Activated CD8-positive, alpha-beta T cell treated with anti-CD3 and anti-CD28 coated beads, Interleukin-2, amount 10 ng/mL, durations not matched to agents 7 days and 5 days (primary cell): ENCODE results near the gene GABRA4. TPM values are rescaled to one million over a fixed set of nuclear protein-coding genes. Genes with fewer than 3 reads are reported as not detected.
A peak's percentile ranks its signal among the peaks of the same experiment; 100 is the strongest.

Experiments used
- ATAC-seq: fragments of 150-1000 bp; cut with Tn5 transposase; one replicate; pipeline ENCODE4 v1.10.0; 2021; ENCODE audit warnings: moderate library complexity
- CTCF ChIA-PET: fragments of 350-600 bp; sonication (Branson Sonifier 250); formaldehyde crosslinking; loops from one replicate; lab custom pipeline; 2021; ENCODE audit warnings: antibody characterized with exemption; lab: Charles Lee
- POLR2A ChIA-PET: fragments of 350-600 bp; sonication (Branson Sonifier 250); formaldehyde crosslinking; loops from one replicate; lab custom pipeline; 2021; ENCODE audit warnings: antibody characterized with exemption; lab: Charles Lee
- DNase-seq: peaks from one replicate; pipeline ENCODE4 v3.0.0-alpha.2; 2020
- H3K27ac Mint-ChIP-seq: one replicate; pipeline ENCODE4 v1.8.0; 2021; ENCODE audit warnings: mild to moderate bottlenecking, mixed read lengths
- H3K27me3 Mint-ChIP-seq: one replicate; pipeline ENCODE4 v1.8.0; 2021; ENCODE audit warnings: low read depth, mixed read lengths
- H3K36me3 Mint-ChIP-seq: one replicate; pipeline ENCODE4 v1.8.0; 2021; ENCODE audit warnings: low read depth, mixed read lengths
- H3K4me1 Mint-ChIP-seq: one replicate; pipeline ENCODE4 v1.8.0; 2021; ENCODE audit warnings: low read depth, mixed read lengths
- H3K4me3 Mint-ChIP-seq: one replicate; pipeline ENCODE4 v1.8.0; 2021; ENCODE audit warnings: mild to moderate bottlenecking, mixed read lengths
- H3K9me3 Mint-ChIP-seq: one replicate; pipeline ENCODE4 v1.8.0; 2022; ENCODE audit warnings: mixed read lengths; ENCODE audit not compliant: insufficient read depth
- total RNA-seq, 2 experiments: library from RNA; stranded (reverse); gene quantifications; one replicate each; pipeline ENCODE4 v1.2.3, GENCODE V29; 2021

GABRA4 gene
- total RNA-seq, 2 experiments from 2014 or later, result not detected

DNA sequence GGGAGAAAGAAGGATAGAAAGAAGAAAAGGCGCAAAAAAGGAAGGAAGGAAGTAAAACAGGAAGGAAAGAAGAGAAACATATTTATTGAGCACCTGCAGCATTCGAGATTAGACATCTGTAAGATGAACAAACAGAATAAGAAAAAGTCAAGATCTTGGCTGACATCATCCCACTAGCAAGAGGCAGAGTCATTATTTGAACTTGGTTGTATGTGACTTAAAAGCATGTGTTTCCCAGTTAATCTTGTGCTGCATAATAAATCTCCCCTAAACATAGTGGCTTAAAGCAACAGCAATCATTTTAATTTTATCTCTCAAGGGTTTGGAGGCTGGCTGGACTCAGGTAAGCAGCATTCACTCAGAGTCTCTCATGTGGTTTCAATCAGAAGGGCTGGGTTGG, 45.8 kb downstream of the GABRA4 start:
- Mint-ChIP-seq H3K27ac (no peak overlapping the region), H3K27me3 (no peaks in the 10 kb centered on the region), H3K4me3 (no peak overlapping the region), H3K4me1 (no peaks in the 10 kb centered on the region), H3K9me3 (no peaks in the 10 kb centered on the region), H3K36me3 (no peaks in the 10 kb centered on the region)
- ChIA-PET CTCF (no interaction called here), POLR2A (no interaction called here)
- no peak for ATAC-seq
- DNase-seq, result no peak

DNA sequence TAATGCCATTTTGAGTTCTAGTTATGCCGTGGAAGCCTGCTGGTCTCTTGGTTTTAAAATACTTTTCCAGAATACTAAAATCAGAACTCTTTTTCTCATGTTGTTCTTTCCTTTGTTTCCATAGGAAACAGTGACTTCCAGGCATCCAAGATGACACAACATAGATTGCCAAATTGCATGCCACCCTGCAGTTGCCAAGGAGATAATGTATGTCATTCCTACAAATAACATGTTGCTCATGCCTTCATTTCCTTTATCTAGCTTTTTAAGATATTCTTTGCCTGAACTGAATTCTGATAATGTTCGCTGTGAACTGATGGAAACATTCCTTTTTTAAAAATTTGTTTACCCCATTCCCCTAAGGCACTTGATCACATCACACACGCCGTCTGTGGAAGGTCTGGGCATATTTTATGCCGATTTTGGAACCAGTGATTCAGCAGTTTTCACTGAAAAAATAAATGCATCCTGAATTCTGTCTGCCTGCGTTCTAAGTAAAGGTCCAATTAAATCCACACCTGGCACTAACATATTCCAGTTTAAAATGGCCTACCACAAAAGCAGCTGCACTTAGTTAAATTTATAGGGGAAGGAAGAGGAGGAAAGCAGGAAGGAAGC, 46.4 kb downstream of the GABRA4 start:
- Mint-ChIP-seq H3K9me3 (no peaks in the 10 kb centered on the region), H3K27ac (no peak overlapping the region), H3K4me1 (no peaks in the 10 kb centered on the region), H3K4me3 (no peak overlapping the region), H3K27me3 (no peaks in the 10 kb centered on the region), H3K36me3 (no peaks in the 10 kb centered on the region)
- ATAC-seq (no peak), DNase-seq (no peak)
- POLR2A ChIA-PET, result no interaction called here
- CTCF ChIA-PET, result no interaction called here

DNA sequence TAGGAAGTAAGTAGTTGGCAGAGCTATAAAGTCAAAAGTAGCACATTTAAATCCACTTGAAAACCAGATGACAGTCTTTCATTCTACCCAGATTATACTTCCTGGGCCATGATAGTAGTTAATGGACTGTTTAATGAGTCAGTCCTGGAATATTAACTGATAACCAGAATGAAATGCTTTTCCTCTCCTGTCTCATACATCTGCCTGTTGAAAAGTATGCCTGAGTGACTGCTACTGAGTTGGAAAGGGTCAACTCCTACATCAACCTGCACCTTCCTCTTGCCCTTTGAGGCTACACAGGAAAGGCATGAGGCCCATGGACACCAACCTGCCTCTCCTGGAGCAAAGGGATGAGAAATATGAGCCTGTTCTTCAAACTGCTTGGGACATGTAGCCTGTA, 48.3 kb downstream of the GABRA4 start:
- Mint-ChIP-seq H3K27ac (no peak overlapping the region), H3K4me3 (no peak overlapping the region), H3K27me3 (no peaks in the 10 kb centered on the region), H3K36me3 (no peaks in the 10 kb centered on the region), H3K9me3 (no peaks in the 10 kb centered on the region), H3K4me1 (no peaks in the 10 kb centered on the region)
- POLR2A ChIA-PET, result interaction anchor here (0.6 kb wide), 1 partner anchor 13 kb away, joined by 3 read pairs; no protein-coding TSS in a partner anchor
- ATAC-seq (no peak), DNase-seq (no peak)
- CTCF ChIA-PET, result no interaction called here

DNA sequence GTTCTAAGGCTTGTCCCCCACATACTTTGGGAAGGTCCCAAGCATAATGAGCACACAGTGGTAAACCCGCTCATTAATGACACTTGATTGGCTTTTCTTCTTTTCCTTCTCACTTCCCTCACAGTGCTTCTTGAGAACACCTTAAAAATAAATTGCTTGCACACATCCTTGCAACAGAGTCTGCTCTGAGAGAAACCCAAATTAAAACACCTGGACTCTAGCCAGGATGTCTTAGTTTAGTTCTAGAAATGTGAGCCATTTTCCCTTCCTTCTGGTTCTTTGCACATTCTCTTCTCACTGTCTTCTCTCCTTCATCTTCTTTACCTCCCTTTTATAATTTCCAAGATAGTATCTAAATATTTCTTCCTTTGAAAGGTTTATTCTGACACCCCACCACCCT, 49.0 kb downstream of the GABRA4 start:
- no peaks in the 10 kb centered on the region for H3K9me3 Mint-ChIP-seq
- no peaks in the 10 kb centered on the region for H3K4me1 Mint-ChIP-seq
- ChIA-PET POLR2A (no interaction called here), CTCF (no interaction called here)
- H3K4me3 Mint-ChIP-seq, result no peak overlapping the region
- no peak for DNase-seq
- H3K27ac Mint-ChIP-seq, result no peak overlapping the region
- ATAC-seq, result no peak
- no peaks in the 10 kb centered on the region for H3K27me3 Mint-ChIP-seq
- no peaks in the 10 kb centered on the region for H3K36me3 Mint-ChIP-seq

DNA sequence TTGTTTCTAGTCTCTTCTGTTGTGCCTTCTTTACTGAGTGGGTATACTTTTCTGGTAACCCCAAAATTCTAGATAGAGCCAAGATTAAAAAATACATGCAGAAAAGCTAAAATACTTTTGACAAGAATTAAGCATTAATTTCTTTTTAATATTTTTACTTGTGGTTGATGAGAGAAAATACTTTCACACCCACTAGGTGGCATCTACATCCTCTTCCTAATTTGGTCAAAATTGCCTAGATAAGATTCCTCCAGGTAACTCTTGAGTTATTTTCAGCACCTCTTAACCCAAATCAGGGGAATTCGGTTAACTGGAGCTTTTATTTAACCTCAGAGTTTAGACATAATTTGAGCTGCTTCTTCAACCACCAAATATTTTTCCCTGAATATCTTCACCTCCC, 55.9 kb downstream of the GABRA4 start:
- Mint-ChIP-seq H3K9me3 (no peaks in the 10 kb centered on the region), H3K4me1 (no peaks in the 10 kb centered on the region), H3K27ac (no peak overlapping the region), H3K27me3 (no peaks in the 10 kb centered on the region), H3K4me3 (no peak overlapping the region), H3K36me3 (no peaks in the 10 kb centered on the region)
- ATAC-seq (no peak), DNase-seq (no peak)
- POLR2A ChIA-PET, result no interaction called here
- CTCF ChIA-PET, result interaction anchor here (1.4 kb wide), 1 partner anchor 95 kb away, joined by 6 read pairs; no protein-coding TSS in a partner anchor

DNA sequence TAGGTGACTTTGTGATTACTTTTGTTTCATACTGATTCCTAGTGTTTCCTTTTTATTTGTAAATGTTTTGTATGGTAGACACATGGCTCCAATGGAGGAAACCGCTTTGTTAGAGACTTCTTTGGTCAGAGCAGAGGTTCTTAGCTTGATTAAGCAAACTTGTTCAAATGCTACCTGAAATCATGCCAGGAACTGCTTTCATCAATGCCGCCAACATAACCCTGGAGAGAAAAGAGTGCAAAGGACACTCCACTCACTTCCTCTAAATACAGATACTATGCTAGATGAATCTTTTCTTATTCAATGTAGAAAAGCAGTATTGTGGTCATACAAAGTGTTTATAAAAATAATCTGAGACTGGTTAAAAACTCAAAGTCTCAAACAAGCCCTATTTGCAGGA, 58.7 kb downstream of the GABRA4 start:
- Mint-ChIP-seq H3K27ac (no peak overlapping the region), H3K36me3 (no peaks in the 10 kb centered on the region), H3K9me3 (no peaks in the 10 kb centered on the region), H3K4me1 (no peaks in the 10 kb centered on the region), H3K4me3 (no peak overlapping the region), H3K27me3 (peaks cover 5% of the 10 kb centered on the region)
- CTCF ChIA-PET, result interaction anchor here (1.2 to 1.4 kb wide), 2 partner anchors 97 to 188 kb away, joined by 4 read pairs; partner anchors contain the start of gene GABRB1
- DNase-seq (no peak), ATAC-seq (no peak)
- POLR2A ChIA-PET, result interaction anchor here (0.6 kb wide), 1 partner anchor 17 kb away, joined by 3 read pairs; no protein-coding TSS in a partner anchor

DNA sequence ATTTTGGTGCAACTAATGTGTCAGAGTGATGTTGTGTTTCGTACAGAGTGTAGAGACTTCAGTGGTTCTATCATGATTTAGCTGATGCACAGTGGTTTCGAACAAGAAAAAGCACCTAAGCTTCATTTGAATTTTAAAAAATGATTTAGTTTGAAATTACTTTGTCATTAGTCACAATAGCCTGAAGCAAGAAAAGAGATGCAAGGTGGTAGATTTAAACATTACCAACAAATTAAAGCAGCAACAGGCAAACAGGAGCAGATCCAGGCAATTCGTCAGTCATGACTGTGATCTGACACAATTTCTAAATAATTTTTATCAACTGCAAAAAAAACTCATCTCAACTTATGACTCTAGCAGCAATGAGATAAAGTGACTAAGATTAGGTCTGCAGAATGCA, 59.7 kb downstream of the GABRA4 start:
- H3K4me1 Mint-ChIP-seq, result no peaks in the 10 kb centered on the region
- ATAC-seq (no peak), DNase-seq (no peak)
- no peak overlapping the region for H3K27ac Mint-ChIP-seq
- CTCF ChIA-PET, result interaction anchor here (1.2 to 1.4 kb wide), 3 partner anchors 98 to 189 kb away, joined by 3 to 4 read pairs (median 4); partner anchors contain the start of gene GABRB1
- no peak overlapping the region for H3K4me3 Mint-ChIP-seq
- H3K27me3 Mint-ChIP-seq, result peaks cover 5% of the 10 kb centered on the region
- H3K36me3 Mint-ChIP-seq, result no peaks in the 10 kb centered on the region
- POLR2A ChIA-PET, result no interaction called here
- no peaks in the 10 kb centered on the region for H3K9me3 Mint-ChIP-seq

DNA sequence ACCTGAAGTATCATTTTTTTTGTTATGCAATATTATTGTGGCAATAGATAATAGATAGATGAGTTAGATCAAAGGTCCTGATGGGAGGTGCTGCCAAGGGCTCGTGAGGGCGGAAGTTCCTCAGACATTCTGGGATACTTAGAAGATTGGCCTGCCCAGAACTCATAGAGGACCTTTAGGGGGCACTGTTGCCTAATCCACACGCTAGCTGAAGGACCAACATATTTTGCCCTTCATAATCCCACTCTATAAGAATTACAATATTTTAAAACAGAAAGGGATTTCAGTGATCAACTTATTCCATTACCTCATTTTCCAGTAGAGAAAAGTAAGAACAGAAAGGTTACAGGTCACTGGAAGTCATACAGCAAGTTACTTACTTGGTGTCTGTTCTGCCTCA, 61.4 kb downstream of the GABRA4 start:
- ATAC-seq (peak; percentile 63), DNase-seq (peak; percentile 39)
- Mint-ChIP-seq H3K4me3 (no peak overlapping the region), H3K27me3 (peaks cover 5% of the 10 kb centered on the region), H3K9me3 (no peaks in the 10 kb centered on the region), H3K4me1 (no peaks in the 10 kb centered on the region), H3K36me3 (no peaks in the 10 kb centered on the region), H3K27ac (no peak overlapping the region)
- ChIA-PET POLR2A (interaction anchor here (0.7 kb wide), 1 partner anchor 13 kb away, joined by 3 read pairs; no protein-coding TSS in a partner anchor), CTCF (interaction anchor here (0.7 to 1.3 kb wide), 7 partner anchors 8 to 631 kb away, joined by 3 to 8 read pairs (median 3); no protein-coding TSS in a partner anchor)

DNA sequence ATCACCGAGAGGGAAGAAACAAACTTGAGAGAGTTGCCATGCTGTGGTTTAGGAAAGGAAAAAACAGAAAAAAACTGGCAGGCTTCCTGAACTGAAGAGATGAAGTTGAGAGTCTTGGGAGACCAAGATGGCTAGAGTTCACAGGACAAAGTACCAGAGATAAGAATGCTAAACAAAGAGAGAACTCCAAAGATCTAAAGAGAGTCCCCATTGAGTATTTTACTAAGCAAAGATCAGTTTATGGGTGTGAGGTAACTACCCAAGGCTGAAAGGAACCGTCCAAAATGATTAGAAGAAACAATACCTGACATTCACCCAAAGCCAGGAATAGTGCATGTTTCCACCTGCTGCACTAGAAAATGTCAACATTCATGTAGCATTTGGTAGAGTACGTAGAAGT, 62.5 kb downstream of the GABRA4 start:
- DNase-seq (no peak), ATAC-seq (no peak)
- ChIA-PET CTCF (interaction anchor here (1.1 kb wide), 1 partner anchor 9 kb away, joined by 4 read pairs; no protein-coding TSS in a partner anchor), POLR2A (no interaction called here)
- H3K27ac Mint-ChIP-seq, result no peak overlapping the region
- peaks cover 5% of the 10 kb centered on the region for H3K27me3 Mint-ChIP-seq
- no peaks in the 10 kb centered on the region for H3K9me3 Mint-ChIP-seq
- no peak overlapping the region for H3K4me3 Mint-ChIP-seq
- H3K36me3 Mint-ChIP-seq, result no peaks in the 10 kb centered on the region
- no peaks in the 10 kb centered on the region for H3K4me1 Mint-ChIP-seq

DNA sequence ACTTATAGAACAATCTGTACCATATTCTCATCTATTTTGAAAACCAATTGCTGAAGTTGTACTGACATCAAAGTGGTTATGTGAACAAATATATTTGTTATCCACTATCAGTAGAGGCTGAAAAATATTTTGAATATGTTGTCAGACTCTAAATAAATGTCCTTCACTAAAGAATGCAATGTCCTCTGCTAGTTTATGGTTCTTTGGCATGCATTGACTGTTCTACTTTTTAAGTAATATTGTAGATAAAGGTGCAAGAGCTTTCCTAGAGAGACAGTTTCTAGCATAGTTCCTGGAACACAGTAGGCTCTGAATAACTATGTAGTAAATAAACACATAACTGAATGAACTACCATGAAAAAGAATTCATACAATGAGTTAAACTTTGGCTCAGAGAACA, 66.2 kb downstream of the GABRA4 start:
- Mint-ChIP-seq H3K36me3 (no peaks in the 10 kb centered on the region), H3K4me3 (no peak overlapping the region), H3K27me3 (peaks cover 5% of the 10 kb centered on the region), H3K27ac (no peak overlapping the region), H3K4me1 (no peaks in the 10 kb centered on the region), H3K9me3 (no peaks in the 10 kb centered on the region)
- DNase-seq (no peak), ATAC-seq (no peak)
- POLR2A ChIA-PET, result no interaction called here
- CTCF ChIA-PET, result no interaction called here

DNA sequence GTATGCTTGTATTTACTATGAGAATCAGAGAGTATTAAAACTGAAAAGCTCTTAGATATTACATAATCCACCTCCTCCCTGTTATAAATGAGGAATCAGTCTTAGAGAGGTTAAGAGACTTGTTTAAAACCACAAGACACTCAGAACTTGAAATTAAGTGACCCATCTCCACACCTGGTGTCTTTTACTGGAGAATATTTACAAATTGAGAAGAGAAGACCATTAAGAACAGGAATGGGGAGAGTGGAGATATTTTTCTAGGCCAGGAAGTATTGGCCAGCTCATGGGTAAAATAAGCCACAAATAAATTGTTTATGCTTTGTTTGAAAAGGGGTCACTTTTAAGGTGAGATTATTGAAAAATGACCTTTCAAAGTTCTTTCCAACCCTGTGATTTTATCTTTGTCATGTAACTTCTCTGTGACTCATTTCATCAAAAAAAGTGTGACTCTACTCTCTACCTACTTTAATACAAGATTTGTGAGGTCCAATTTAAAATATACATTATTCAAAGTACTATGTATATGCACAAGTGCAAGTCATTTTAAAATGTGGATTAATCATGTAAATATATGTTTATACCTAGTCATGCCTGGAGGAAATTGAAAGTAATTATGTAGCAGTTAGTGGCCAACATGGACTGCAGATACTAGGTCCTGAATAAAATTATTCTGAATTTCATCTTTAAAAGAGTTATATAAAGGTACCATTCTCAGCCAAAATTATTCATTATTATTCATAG, 68.4 kb downstream of the GABRA4 start:
- H3K9me3 Mint-ChIP-seq, result no peaks in the 10 kb centered on the region
- H3K27me3 Mint-ChIP-seq, result peaks cover under 1% of the 10 kb centered on the region
- ATAC-seq (no peak), DNase-seq (no peak)
- CTCF ChIA-PET, result no interaction called here
- no peak overlapping the region for H3K4me3 Mint-ChIP-seq
- no peaks in the 10 kb centered on the region for H3K36me3 Mint-ChIP-seq
- POLR2A ChIA-PET, result no interaction called here
- H3K4me1 Mint-ChIP-seq, result no peaks in the 10 kb centered on the region
- no peak overlapping the region for H3K27ac Mint-ChIP-seq

DNA sequence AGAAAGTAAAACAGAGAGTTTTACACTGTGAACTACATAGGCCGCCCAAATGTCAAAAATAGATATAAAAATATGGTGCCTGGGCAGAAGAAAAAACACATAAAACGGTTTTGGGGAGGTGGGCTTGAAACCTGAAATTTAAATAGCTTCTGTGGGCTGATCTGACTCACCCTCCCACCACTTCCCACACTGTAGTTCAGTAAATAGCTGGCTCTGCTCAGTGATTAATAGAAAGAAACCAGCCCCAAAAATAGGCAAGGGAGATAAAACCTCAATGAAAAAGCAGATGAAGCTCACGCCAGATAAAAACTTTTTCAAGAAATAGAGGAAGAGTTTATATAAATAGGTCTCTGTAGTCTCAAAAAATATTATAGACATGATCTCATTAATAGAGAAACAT, 71.2 kb downstream of the GABRA4 start:
- CTCF ChIA-PET, result no interaction called here

More for the DNA sequence above, 71.2 kb downstream of the GABRA4 start:
- Mint-ChIP-seq H3K4me1 (no peaks in the 10 kb centered on the region), H3K36me3 (no peaks in the 10 kb centered on the region), H3K27ac (no peak overlapping the region), H3K27me3 (no peaks in the 10 kb centered on the region), H3K9me3 (no peaks in the 10 kb centered on the region), H3K4me3 (no peak overlapping the region)
- DNase-seq (no peak), ATAC-seq (no peak)
- POLR2A ChIA-PET, result no interaction called here
